ENCODE results near the gene TRIM37. TPM values are rescaled to one million over a fixed set of nuclear protein-coding genes. Genes with fewer than 3 reads are reported as not detected.
A peak's percentile ranks its signal among the peaks of the same experiment; 100 is the strongest.
"Not testable (repeated sequence)": the region's sequence is repeated elsewhere in the genome, so short reads cannot be mapped to it uniquely, and the experiment has no call there.

Gene TRIM37
- total RNA-seq, 2 donors from 2014 or later, result 12.9 to 20.5 TPM

GRCh38 chr17:59094861-59095530 lies 11.7 kb downstream of the TRIM37 start:
- Histone ChIP-seq H3K27me3 (no peaks in the 10 kb centered on the region), H3K9me3 (peaks cover 0 to 5% of the 10 kb centered on the region in 2 donors), H3K36me3 (no peaks in the 10 kb centered on the region), H3K27ac (no peak overlapping the region), H3K4me1 (peaks cover 0 to 25% of the 10 kb centered on the region in 2 donors), H3K4me3 (no peak overlapping the region)
- no peak for TF ChIP-seq CTCF (IDR thresholded peaks at IDR 0.05)
- no peak for DNase-seq (ENCODE audit: low spot score)

- Histone ChIP-seq H3K4me3 (peak overlapping the region in 1 of 2 donors; percentile 11), H3K36me3 (peaks cover 12% of the 10 kb centered on the region), H3K4me1 (peaks cover 0 to 25% of the 10 kb centered on the region in 2 donors), H3K9me3 (peaks cover 0 to 5% of the 10 kb centered on the region in 2 donors), H3K27me3 (no peaks in the 10 kb centered on the region), H3K27ac (peak overlapping the region; percentile 29 to 53)
- no peak for TF ChIP-seq CTCF (IDR thresholded peaks at IDR 0.05)
- peak; percentile 67 for DNase-seq (ENCODE audit: low spot score)
These were observed 12.9 kb downstream of the TRIM37 start for GRCh38 chr17:59093702-59094231.

GRCh38 chr17:59093145-59093701 lies 13.5 kb downstream of the TRIM37 start:
- peaks cover 12% of the 10 kb centered on the region for H3K36me3 ChIP-seq
- H3K9me3 ChIP-seq, result peaks cover 0 to 5% of the 10 kb centered on the region in 2 donors
- H3K4me3 ChIP-seq, result peak overlapping the region in 1 of 2 donors; percentile 11
- no peak for TF ChIP-seq CTCF (IDR thresholded peaks at IDR 0.05)
- H3K27ac ChIP-seq, result peak overlapping the region; percentile 29 to 53
- no peaks in the 10 kb centered on the region for H3K27me3 ChIP-seq
- no peak for DNase-seq (ENCODE audit: low spot score)
- H3K4me1 ChIP-seq, result peaks cover 0 to 25% of the 10 kb centered on the region in 2 donors

GRCh38 chr17:59090593-59090992 lies 16.1 kb downstream of the TRIM37 start:
- H3K36me3 ChIP-seq, result peaks cover 16% of the 10 kb centered on the region

GRCh38 chr17:59084154-59084553 lies 22.5 kb downstream of the TRIM37 start:
- peaks cover 17% of the 10 kb centered on the region for H3K36me3 ChIP-seq

More at GRCh38 chr17:59090593-59090992, 16.1 kb downstream of the TRIM37 start:
- not testable (repeated sequence) for H3K27me3 ChIP-seq; DNase-seq (ENCODE audit: low spot score); H3K9me3 ChIP-seq; H3K4me3 ChIP-seq; H3K27ac ChIP-seq
- peaks cover 0 to 25% of the 10 kb centered on the region in 2 donors for H3K4me1 ChIP-seq

More at GRCh38 chr17:59084154-59084553, 22.5 kb downstream of the TRIM37 start:
- no peak for TF ChIP-seq CTCF (IDR thresholded peaks at IDR 0.05)
- no peak for DNase-seq (ENCODE audit: low spot score)
- no peaks in the 10 kb centered on the region for H3K27me3 ChIP-seq
- no peaks in the 10 kb centered on the region for H3K9me3 ChIP-seq
- H3K27ac ChIP-seq, result no peak overlapping the region
- H3K4me3 ChIP-seq, result no peak overlapping the region
- H3K4me1 ChIP-seq, result no peaks in the 10 kb centered on the region
